GM23338 (cell line): ENCODE results near the gene EFCAB3.
"Not testable (repeated sequence)": the region's sequence is repeated elsewhere in the genome, so short reads cannot be mapped to it uniquely, and the experiment has no call there.

Source experiments
- CTCF ChIP-seq, 2 experiments: fragments of 200-600 bp in 1 of 2; sonication (generic) in 1 of 2; conservative IDR thresholded peaks; 2 replicates each; pipeline versions ENCODE4 v1.5.1 to v1.6.1; 2016 to 2017; ENCODE audit warnings: antibody characterized with exemption in 2 of 2, low read depth in 2 of 2, mild to moderate bottlenecking in 2 of 2, moderate library complexity in 1 of 2
- EZH2 ChIP-seq: fragments of 200-600 bp; sonication (generic); IDR thresholded peaks from one replicate; pipeline ENCODE4 v1.8.0; 2017; ENCODE audit warnings: antibody characterized with exemption, mild to moderate bottlenecking, low read depth; ENCODE audit not compliant: unreplicated experiment
- EZH2phosphoT487 ChIP-seq: fragments of 200-600 bp; sonication (generic); IDR thresholded peaks from one replicate; pipeline ENCODE4 v1.8.1; 2018; ENCODE audit warnings: antibody characterized with exemption; ENCODE audit not compliant: unreplicated experiment
- POLR2AphosphoS5 ChIP-seq: IDR thresholded peaks from 2 replicates; pipeline ENCODE4 v1.6.1; 2016; ENCODE audit warnings: antibody characterized with exemption, low read depth
- ZNF331 ChIP-seq: fragments of 250-450 bp; sonication (Bioruptor Pico); IDR thresholded peaks from 2 replicates; pipeline ENCODE4 v1.5.0; 2020; ENCODE audit warnings: low read depth, mild to moderate bottlenecking, moderate library complexity
- TF ChIP-seq, protein P1 (sequence below): IDR thresholded peaks from 2 replicates; pipeline ENCODE4 v1.6.1; 2016; ENCODE audit warnings: antibody characterized with exemption
- TF ChIP-seq, protein P2 (sequence below): IDR thresholded peaks from one replicate; pipeline ENCODE4 v1.6.1; 2018; ENCODE audit warnings: antibody characterized with exemption; ENCODE audit not compliant: unreplicated experiment

- not testable (repeated sequence) for TF ChIP-seq EZH2phosphoT487; CTCF (conservative IDR thresholded peaks at IDR 0.05; ENCODE audit: low read depth in 2 of 2); POLR2AphosphoS5; EZH2; ZNF331 (CRISPR knock-in tag)
- TF ChIP-seq, protein P1, sequence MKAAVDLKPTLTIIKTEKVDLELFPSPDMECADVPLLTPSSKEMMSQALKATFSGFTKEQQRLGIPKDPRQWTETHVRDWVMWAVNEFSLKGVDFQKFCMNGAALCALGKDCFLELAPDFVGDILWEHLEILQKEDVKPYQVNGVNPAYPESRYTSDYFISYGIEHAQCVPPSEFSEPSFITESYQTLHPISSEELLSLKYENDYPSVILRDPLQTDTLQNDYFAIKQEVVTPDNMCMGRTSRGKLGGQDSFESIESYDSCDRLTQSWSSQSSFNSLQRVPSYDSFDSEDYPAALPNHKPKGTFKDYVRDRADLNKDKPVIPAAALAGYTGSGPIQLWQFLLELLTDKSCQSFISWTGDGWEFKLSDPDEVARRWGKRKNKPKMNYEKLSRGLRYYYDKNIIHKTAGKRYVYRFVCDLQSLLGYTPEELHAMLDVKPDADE: not testable (repeated sequence)
- TF ChIP-seq, protein P2, sequence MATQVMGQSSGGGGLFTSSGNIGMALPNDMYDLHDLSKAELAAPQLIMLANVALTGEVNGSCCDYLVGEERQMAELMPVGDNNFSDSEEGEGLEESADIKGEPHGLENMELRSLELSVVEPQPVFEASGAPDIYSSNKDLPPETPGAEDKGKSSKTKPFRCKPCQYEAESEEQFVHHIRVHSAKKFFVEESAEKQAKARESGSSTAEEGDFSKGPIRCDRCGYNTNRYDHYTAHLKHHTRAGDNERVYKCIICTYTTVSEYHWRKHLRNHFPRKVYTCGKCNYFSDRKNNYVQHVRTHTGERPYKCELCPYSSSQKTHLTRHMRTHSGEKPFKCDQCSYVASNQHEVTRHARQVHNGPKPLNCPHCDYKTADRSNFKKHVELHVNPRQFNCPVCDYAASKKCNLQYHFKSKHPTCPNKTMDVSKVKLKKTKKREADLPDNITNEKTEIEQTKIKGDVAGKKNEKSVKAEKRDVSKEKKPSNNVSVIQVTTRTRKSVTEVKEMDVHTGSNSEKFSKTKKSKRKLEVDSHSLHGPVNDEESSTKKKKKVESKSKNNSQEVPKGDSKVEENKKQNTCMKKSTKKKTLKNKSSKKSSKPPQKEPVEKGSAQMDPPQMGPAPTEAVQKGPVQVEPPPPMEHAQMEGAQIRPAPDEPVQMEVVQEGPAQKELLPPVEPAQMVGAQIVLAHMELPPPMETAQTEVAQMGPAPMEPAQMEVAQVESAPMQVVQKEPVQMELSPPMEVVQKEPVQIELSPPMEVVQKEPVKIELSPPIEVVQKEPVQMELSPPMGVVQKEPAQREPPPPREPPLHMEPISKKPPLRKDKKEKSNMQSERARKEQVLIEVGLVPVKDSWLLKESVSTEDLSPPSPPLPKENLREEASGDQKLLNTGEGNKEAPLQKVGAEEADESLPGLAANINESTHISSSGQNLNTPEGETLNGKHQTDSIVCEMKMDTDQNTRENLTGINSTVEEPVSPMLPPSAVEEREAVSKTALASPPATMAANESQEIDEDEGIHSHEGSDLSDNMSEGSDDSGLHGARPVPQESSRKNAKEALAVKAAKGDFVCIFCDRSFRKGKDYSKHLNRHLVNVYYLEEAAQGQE: not testable (repeated sequence)
Observed at GRCh38 chr17:62464422-62464821, 84.1 kb downstream of the EFCAB3 start.
